K562 (cell line): ENCODE measurements around the gene MOSPD3. TPM values are rescaled to one million over a fixed set of nuclear protein-coding genes. Genes with fewer than 3 reads are reported as not detected.

Experiments
- ATF7 ChIP-seq: fragments of 450-650 bp; IDR thresholded peaks from 2 replicates; pipeline ENCODE4 v1.7.1; 2014; ENCODE audit warnings: mild to moderate bottlenecking, moderate library complexity
- CGGBP1 ChIP-seq: fragments of 250-450 bp; sonication (Bioruptor Pico); IDR thresholded peaks from 2 replicates; pipeline ENCODE4 v1.9.0; 2021; ENCODE audit warnings: mild to moderate bottlenecking
- CREM ChIP-seq: IDR thresholded peaks from 2 replicates; pipeline ENCODE4 v1.6.1; 2014; ENCODE audit warnings: antibody characterized with exemption, low read depth
- CXXC5 ChIP-seq: fragments of 250-450 bp; sonication (Bioruptor Pico); IDR thresholded peaks from 2 replicates; pipeline ENCODE4 v1.8.0; 2022; ENCODE audit warnings: inconsistent platforms, mild to moderate bottlenecking, moderate library complexity
- FOXP1 ChIP-seq: sonication (generic); formaldehyde crosslinking; IDR thresholded peaks from 2 replicates; pipeline ENCODE4 v1.8.0; 2022; ENCODE audit warnings: mild to moderate bottlenecking, missing genetic modification reagents
- HMGN3 ChIP-seq: IDR thresholded peaks from 2 replicates; pipeline ENCODE4 v1.6.1; 2011; ENCODE audit warnings: borderline replicate concordance, low read depth, mild to moderate bottlenecking, mixed read lengths, low read length; ENCODE audit not compliant: insufficient read length; ENCODE audit errors: extremely low read depth
- HNRNPK ChIP-seq: fragments of 200-400 bp; formaldehyde crosslinking; IDR thresholded peaks from one replicate; pipeline ENCODE4 v1.6.1; 2018; ENCODE audit warnings: mild to moderate bottlenecking, low read depth, low read length; ENCODE audit not compliant: poor library complexity, severe bottlenecking
- MAFG ChIP-seq: fragments of 450-650 bp; conservative IDR thresholded peaks from 2 replicates; pipeline ENCODE4 v1.6.1; 2016; ENCODE audit warnings: missing genetic modification characterization, missing compliant biosample characterization
- MTA3 ChIP-seq: fragments of 450-650 bp; formaldehyde crosslinking; IDR thresholded peaks from 2 replicates; pipeline ENCODE4 v1.6.1; 2017; ENCODE audit warnings: mild to moderate bottlenecking, borderline replicate concordance
- NCOA6 ChIP-seq: fragments of 450-650 bp; IDR thresholded peaks from 2 replicates; pipeline ENCODE4 v1.6.1; 2017; ENCODE audit warnings: mild to moderate bottlenecking
- PKNOX1 ChIP-seq: fragments of 450-650 bp; IDR thresholded peaks from 2 replicates; pipeline ENCODE4 v1.6.1; 2016
- POLR2B ChIP-seq: fragments of 450-650 bp; IDR thresholded peaks from 2 replicates; pipeline ENCODE4 v1.6.1; 2018; ENCODE audit warnings: low read depth; ENCODE audit not compliant: partially characterized antibody
- POLR2G ChIP-seq: fragments of 200-400 bp; formaldehyde crosslinking; IDR thresholded peaks from 2 replicates; pipeline ENCODE4 v1.6.1; 2017; ENCODE audit warnings: low read depth, mild to moderate bottlenecking, antibody characterized with exemption, low read length, moderate library complexity
- RAD21 ChIP-seq, 2 experiments: fragments of 250-450 bp in 1 of 2; fragments of 450-650 bp in 1 of 2; sonication (Bioruptor Pico) in 1 of 2; formaldehyde crosslinking in 1 of 2; IDR thresholded peaks in 1 of 2; conservative IDR thresholded peaks in 1 of 2; 2 replicates each; pipeline versions ENCODE4 v1.4.0 to v1.8.0; 2020 to 2022; ENCODE audit warnings: mild to moderate bottlenecking in 2 of 2, moderate library complexity in 1 of 2
- RCOR1 ChIP-seq, 2 experiments: IDR thresholded peaks; 2 replicates each; pipeline ENCODE4 v1.6.1; 2012; ENCODE audit warnings: low read depth in 2 of 2, low read length in 2 of 2, borderline replicate concordance in 1 of 2, improper control_type of control experiment in 1 of 2
- RNF2 ChIP-seq: sonication (generic); IDR thresholded peaks from 2 replicates; pipeline ENCODE4 v1.6.1; 2016
- SMARCB1 ChIP-seq: IDR thresholded peaks from 2 replicates; pipeline ENCODE4 v1.6.1; 2011; ENCODE audit warnings: improper control_type of control experiment, low read depth; ENCODE audit not compliant: insufficient read length
- SOX6 ChIP-seq: fragments of 450-650 bp; IDR thresholded peaks from 2 replicates; pipeline ENCODE4 v1.6.1; 2014; ENCODE audit warnings: mild to moderate bottlenecking
- TEAD1 ChIP-seq, 2 experiments: fragments of 450-650 bp in 1 of 2; sonication (generic) in 1 of 2; formaldehyde crosslinking; IDR thresholded peaks; 2 replicates each; pipeline versions ENCODE4 v1.4.0 to v1.8.0; 2020 to 2022; ENCODE audit warnings: mild to moderate bottlenecking in 2 of 2, missing genetic modification reagents in 1 of 2
- ZFP30 ChIP-seq: fragments of 250-450 bp; sonication (Bioruptor Pico); IDR thresholded peaks from 2 replicates; pipeline ENCODE4 v1.8.0; 2022; ENCODE audit warnings: moderate library complexity, mild to moderate bottlenecking, inconsistent platforms, borderline replicate concordance
- ZNF212 ChIP-seq: fragments of 450-650 bp; formaldehyde crosslinking; IDR thresholded peaks from 2 replicates; pipeline ENCODE4 v1.4.0; 2020; ENCODE audit warnings: mild to moderate bottlenecking
- ZNF436 ChIP-seq: fragments of 250-450, 450-650 bp; sonication (Bioruptor Pico); formaldehyde crosslinking; IDR thresholded peaks from 2 replicates; pipeline ENCODE4 v1.7.0; 2020; ENCODE audit warnings: mild to moderate bottlenecking
- polyA plus RNA-seq, 8 experiments: library from polyadenylated mRNA; depleted of rRNA in 4 of 8; stranded (reverse) in 5 of 8; unstranded in 3 of 8; fragments of >200 nt; fragmentation: Nextera tagmentation in 2 of 8; fragmentation: Illumina TruSeq in 1 of 8; extraction: Ambion mirVana in 2 of 8; extraction: Trizol in 1 of 8; gene quantifications; 2 replicates each; pipeline versions ENCODE4 v1.2.1 to v1.2.3, GENCODE V29; 2011 to 2014; ENCODE audit warnings: inconsistent platforms in 1 of 8, missing spikeins in 1 of 8
- total RNA-seq, 7 experiments: library from RNA; depleted of rRNA in 6 of 7; stranded (reverse); fragments of >200 nt in 6 of 7; fragmentation: Illumina TruSeq in 2 of 7; extraction: Trizol in 2 of 7; gene quantifications; 2 replicates each; pipeline versions ENCODE4 v1.2.1 to v1.2.3, GENCODE V29; 2011 to 2021; ENCODE audit warnings: low replicate concordance in 1 of 7
- TF ChIP-seq, protein P1 (sequence below): sonication (generic); formaldehyde crosslinking; IDR thresholded peaks from 2 replicates; pipeline ENCODE4 v1.8.0; 2022; ENCODE audit warnings: missing genetic modification reagents, mild to moderate bottlenecking, borderline replicate concordance
- TF ChIP-seq, protein P2 (sequence below): fragments of 250-450 bp; sonication (Bioruptor Pico); IDR thresholded peaks from 2 replicates; pipeline ENCODE4 v1.4.0; 2020; ENCODE audit warnings: mild to moderate bottlenecking, moderate library complexity, borderline replicate concordance

Gene MOSPD3
- total and polyA plus RNA-seq, 9 of the 15 experiments (the other 6 are each of a cell fraction or from before 2014, with no cell fraction given), result 1.4 to 32.1 (median 7.3) TPM

DNA sequence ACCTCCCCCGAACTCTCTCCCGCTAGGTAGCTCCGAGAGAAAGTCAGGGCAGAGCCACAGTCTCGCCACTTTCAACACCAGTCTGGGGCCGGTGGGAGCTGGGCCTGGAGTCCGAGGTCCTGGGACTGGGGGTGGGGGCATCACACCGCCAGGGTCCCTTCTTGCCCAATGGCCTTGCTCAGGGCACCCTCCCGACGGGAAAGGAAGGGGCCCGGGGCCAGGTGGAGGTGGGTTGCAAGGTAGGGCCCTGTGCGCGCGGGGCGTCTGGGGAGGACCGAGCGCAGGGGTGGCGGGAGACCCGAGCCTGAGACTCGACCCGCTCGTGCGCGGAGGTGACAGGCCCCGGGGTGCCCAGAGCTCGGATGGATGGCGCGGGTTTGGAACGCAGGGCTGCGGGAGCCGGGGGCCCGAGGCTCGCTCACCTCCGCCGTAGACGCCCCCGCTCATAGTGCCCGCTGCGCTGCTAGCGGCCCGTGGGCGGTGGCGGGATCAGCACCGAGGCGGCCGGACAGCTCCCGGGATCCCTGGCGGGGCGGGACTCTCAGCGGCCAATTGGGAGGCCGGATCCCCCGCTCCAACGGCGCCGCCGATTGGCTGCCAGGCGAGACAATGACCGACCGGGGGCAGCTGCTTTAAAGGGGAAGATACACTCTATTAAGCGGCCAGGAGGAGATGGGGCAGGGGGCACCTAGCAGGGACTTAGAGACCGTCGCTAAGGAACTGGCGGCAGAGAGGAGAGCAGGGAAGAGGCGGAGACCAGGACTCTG, 43.8 kb downstream of the MOSPD3 start, which contains the start of gene ACTL6B (continued):
- TF ChIP-seq ZNF436 (CRISPR knock-in tag) (no peak), POLR2B (no peak), PKNOX1 (peak; percentile 26; the same call in 1 of the 2 replicates), MTA3 (peak; percentile 37; the same call in 1 of the 2 replicates), FOXP1 (CRISPR knock-in tag) (peak; percentile 99), SMARCB1 (no peak), ZNF212 (CRISPR knock-in tag) (no peak), MAFG (tag) (no peak), ZFP30 (CRISPR knock-in tag) (no peak), HNRNPK (no peak), NCOA6 (no peak), TEAD1 (CRISPR knock-in tag; IDR thresholded peaks at IDR 0.05) (peak in 1 of 2 experiments; percentile 95; a peak in 2 of 4 replicates), HMGN3 (peak; percentile 93), RAD21 (CRISPR knock-in tag; conservative IDR thresholded peaks at IDR 0.05 in 1 of 2, IDR thresholded peaks at IDR 0.05 in 1 of 2) (0 out of 4 replicates have a peak, but pooled peaks of 1 of the 2 experiments have one; percentile 19), CREM (peak; percentile 67), CXXC5 (CRISPR knock-in tag) (peak; percentile 83), SOX6 (peak; percentile 74), CGGBP1 (CRISPR knock-in tag) (no peak), ATF7 (peak; percentile 56; the same call in 1 of the 2 replicates), POLR2G (peak; percentile 37; the same call in 1 of the 2 replicates), RNF2 (no peak), RCOR1 (IDR thresholded peaks at IDR 0.05; ENCODE audit: borderline replicate concordance in 1 of 2, low read depth in 2 of 2, low read length in 2 of 2) (peak in 1 of 2 experiments; percentile 89; a peak in 2 of 4 replicates)
- TF ChIP-seq, protein P1, sequence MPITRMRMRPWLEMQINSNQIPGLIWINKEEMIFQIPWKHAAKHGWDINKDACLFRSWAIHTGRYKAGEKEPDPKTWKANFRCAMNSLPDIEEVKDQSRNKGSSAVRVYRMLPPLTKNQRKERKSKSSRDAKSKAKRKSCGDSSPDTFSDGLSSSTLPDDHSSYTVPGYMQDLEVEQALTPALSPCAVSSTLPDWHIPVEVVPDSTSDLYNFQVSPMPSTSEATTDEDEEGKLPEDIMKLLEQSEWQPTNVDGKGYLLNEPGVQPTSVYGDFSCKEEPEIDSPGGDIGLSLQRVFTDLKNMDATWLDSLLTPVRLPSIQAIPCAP (CRISPR knock-in tag), result peak; percentile 95; the same call in 1 of the 2 replicates
- TF ChIP-seq, protein P2, sequence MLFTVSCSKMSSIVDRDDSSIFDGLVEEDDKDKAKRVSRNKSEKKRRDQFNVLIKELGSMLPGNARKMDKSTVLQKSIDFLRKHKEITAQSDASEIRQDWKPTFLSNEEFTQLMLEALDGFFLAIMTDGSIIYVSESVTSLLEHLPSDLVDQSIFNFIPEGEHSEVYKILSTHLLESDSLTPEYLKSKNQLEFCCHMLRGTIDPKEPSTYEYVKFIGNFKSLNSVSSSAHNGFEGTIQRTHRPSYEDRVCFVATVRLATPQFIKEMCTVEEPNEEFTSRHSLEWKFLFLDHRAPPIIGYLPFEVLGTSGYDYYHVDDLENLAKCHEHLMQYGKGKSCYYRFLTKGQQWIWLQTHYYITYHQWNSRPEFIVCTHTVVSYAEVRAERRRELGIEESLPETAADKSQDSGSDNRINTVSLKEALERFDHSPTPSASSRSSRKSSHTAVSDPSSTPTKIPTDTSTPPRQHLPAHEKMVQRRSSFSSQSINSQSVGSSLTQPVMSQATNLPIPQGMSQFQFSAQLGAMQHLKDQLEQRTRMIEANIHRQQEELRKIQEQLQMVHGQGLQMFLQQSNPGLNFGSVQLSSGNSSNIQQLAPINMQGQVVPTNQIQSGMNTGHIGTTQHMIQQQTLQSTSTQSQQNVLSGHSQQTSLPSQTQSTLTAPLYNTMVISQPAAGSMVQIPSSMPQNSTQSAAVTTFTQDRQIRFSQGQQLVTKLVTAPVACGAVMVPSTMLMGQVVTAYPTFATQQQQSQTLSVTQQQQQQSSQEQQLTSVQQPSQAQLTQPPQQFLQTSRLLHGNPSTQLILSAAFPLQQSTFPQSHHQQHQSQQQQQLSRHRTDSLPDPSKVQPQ, result no peak
